Keratinocyte (primary cell): ENCODE results near the gene NCOA7. TPM values are rescaled to one million over a fixed set of nuclear protein-coding genes. Genes with fewer than 3 reads are reported as not detected.

Source experiments
- DNase-seq: peaks from one replicate; pipeline ENCODE4 v3.0.0-alpha.2; 2011; ENCODE audit warnings: low read depth, missing footprints, low spot score
- FAIRE-seq: peaks from 2 replicates; lab custom pipeline; 2011; peaks lifted over from hg19 to GRCh38; lab: Jason Lieb, UNC
- H2AFZ ChIP-seq: 2 replicates; pipeline ENCODE4 v1.6.0; 2012; ENCODE audit warnings: low read length, control low read depth, inconsistent platforms; ENCODE audit not compliant: control insufficient read depth
- H3K27ac ChIP-seq: 2 replicates; pipeline ENCODE4 v1.5.1; 2011; ENCODE audit warnings: low read length; ENCODE audit not compliant: control insufficient read depth, insufficient read depth
- H3K27me3 ChIP-seq: 3 replicates; pipeline ENCODE4 v1.6.0; 2011; ENCODE audit warnings: low read length; ENCODE audit not compliant: control insufficient read depth, insufficient read depth; ENCODE audit errors: extremely low read depth
- H3K36me3 ChIP-seq, 2 experiments: 2 replicates in 1 of 2; 3 replicates in 1 of 2; pipeline ENCODE4 v1.5.1; 2011; ENCODE audit warnings: low read length in 2 of 2, mild to moderate bottlenecking in 1 of 2; ENCODE audit not compliant: control insufficient read depth in 2 of 2, insufficient read depth in 2 of 2; ENCODE audit errors: extremely low read depth in 1 of 2
- H3K4me1 ChIP-seq: 3 replicates; pipeline ENCODE4 v1.5.1; 2011; ENCODE audit warnings: low read length; ENCODE audit not compliant: control insufficient read depth, insufficient read depth; ENCODE audit errors: extremely low read depth
- H3K4me2 ChIP-seq: 3 replicates; pipeline ENCODE4 v1.6.0; 2011; ENCODE audit warnings: low read depth, low read length; ENCODE audit not compliant: control insufficient read depth, insufficient read depth; ENCODE audit errors: extremely low read depth
- H3K4me3 ChIP-seq, 3 experiments: fragments of 200-600 bp in 1 of 3; sonication (generic) in 1 of 3; 2 replicates in 2 of 3; 3 replicates in 1 of 3; pipeline ENCODE4 v1.5.1; 2011 to 2016; ENCODE audit warnings: low read length in 3 of 3, mild to moderate bottlenecking in 3 of 3, control low read depth in 2 of 3, inconsistent platforms in 1 of 3, low read depth in 1 of 3, mixed read lengths in 1 of 3, mixed run types in 1 of 3, moderate library complexity in 1 of 3; ENCODE audit not compliant: control insufficient read depth in 2 of 3, insufficient read depth in 2 of 3; ENCODE audit errors: extremely low read depth in 1 of 3
- H3K79me2 ChIP-seq: 2 replicates; pipeline ENCODE4 v1.6.0; 2012; ENCODE audit warnings: low read length; ENCODE audit not compliant: control insufficient read depth, insufficient read depth
- H3K9ac ChIP-seq: 3 replicates; pipeline ENCODE4 v1.6.0; 2011; ENCODE audit warnings: low read length; ENCODE audit not compliant: control insufficient read depth, insufficient read depth; ENCODE audit errors: extremely low read depth
- H3K9me1 ChIP-seq: 3 replicates; pipeline ENCODE4 v1.6.0; 2011; ENCODE audit warnings: low read length; ENCODE audit not compliant: control insufficient read depth, insufficient read depth; ENCODE audit errors: extremely low read depth
- H3K9me3 ChIP-seq: 2 replicates; pipeline ENCODE4 v1.5.1; 2012; ENCODE audit warnings: low read depth, low read length; ENCODE audit not compliant: control insufficient read depth
- H4K20me1 ChIP-seq: 3 replicates; pipeline ENCODE4 v1.6.0; 2011; ENCODE audit warnings: low read length; ENCODE audit not compliant: control insufficient read depth, insufficient read depth; ENCODE audit errors: extremely low read depth
- CTCF ChIP-seq, 3 experiments: IDR thresholded peaks in 1 of 3; conservative IDR thresholded peaks in 1 of 3; optimal IDR thresholded peaks in 1 of 3; 2 replicates in 2 of 3; 3 replicates in 1 of 3; pipeline versions ENCODE3 to v1.5.1; 2011; ENCODE audit warnings: low read length in 3 of 3, mild to moderate bottlenecking in 3 of 3, moderate library complexity in 2 of 3, control low read depth in 1 of 3, inconsistent platforms in 1 of 3; ENCODE audit not compliant: insufficient read depth in 2 of 3; ENCODE audit errors: extremely low read depth in 1 of 3
- EZH2 ChIP-seq: IDR thresholded peaks from one replicate; pipeline ENCODE4 v1.6.1; 2012; ENCODE audit warnings: inconsistent platforms, mild to moderate bottlenecking, low read length, moderate library complexity
- dilution Hi-C: fragments of 300-500 bp; cut with MboI; formaldehyde crosslinking; loops from one replicate; pipeline ENCODE4 v1.7.0; 2020; ENCODE audit warnings: low sequenced_read_pairs; ENCODE audit not compliant: extremely low pct_ligation_motif_present
- polyA plus RNA-seq, 5 experiments: library from polyadenylated mRNA; depleted of rRNA in 3 of 5; stranded (reverse) in 3 of 5; stranded (forward) in 1 of 5; unstranded in 1 of 5; fragments of >200 nt; gene quantifications; 1 replicate in 1 of 5; 2 replicates in 3 of 5; 3 replicates in 1 of 5; pipeline versions ENCODE4 v1.2.1 to v1.2.3, GENCODE V29; 2011 to 2012; ENCODE audit warnings: missing spikeins in 2 of 5, low read depth in 1 of 5, low replicate concordance in 1 of 5

NCOA7 gene
- polyA plus RNA-seq, 1 donor (not counting 4 experiments of a cell fraction or from before 2014, with no cell fraction given): 20.5 TPM

GRCh38 chr6:125923366-125923877 lies 132.7 kb downstream of the NCOA7 start:
- Histone ChIP-seq H3K9ac (no peak overlapping the region), H3K9me3 (no peaks in the 10 kb centered on the region), H3K27ac (peak overlapping the region; percentile 42), H3K27me3 (no peaks in the 10 kb centered on the region), H3K4me1 (peaks cover 29% of the 10 kb centered on the region), H3K9me1 (no peaks in the 10 kb centered on the region), H3K4me2 (peak overlapping the region; percentile 61), H3K36me3 (peaks cover 4 to 23% of the 10 kb centered on the region in 2 experiments), H3K4me3 (no peak overlapping the region), H4K20me1 (no peaks in the 10 kb centered on the region), H3K79me2 (no peaks in the 10 kb centered on the region), H2AFZ (no peak overlapping the region)
- dilution Hi-C loops: no loop called here
- DNase-seq (no peak), FAIRE-seq (peak; percentile 67)
- TF ChIP-seq CTCF (optimal IDR thresholded peaks at IDR 0.05 in 1 of 3, IDR thresholded peaks at IDR 0.05 in 1 of 3, conservative IDR thresholded peaks at IDR 0.05 in 1 of 3; ENCODE audit: extremely low read depth in 1 of 3, insufficient read depth in 2 of 3, low read length in 3 of 3) (no peak), EZH2 (no peak)

- H3K9ac ChIP-seq: no peak overlapping the region
- H2AFZ ChIP-seq: no peak overlapping the region
- peak; percentile 95 for FAIRE-seq
- peak; percentile 64 for DNase-seq
- H3K27me3 ChIP-seq: no peaks in the 10 kb centered on the region
- H3K9me3 ChIP-seq: no peaks in the 10 kb centered on the region
- peak overlapping the region; percentile 61 for H3K4me2 ChIP-seq
- peaks cover 26% of the 10 kb centered on the region for H3K4me1 ChIP-seq
- dilution Hi-C loops: no loop called here
- TF ChIP-seq CTCF (optimal IDR thresholded peaks at IDR 0.05 in 1 of 3, IDR thresholded peaks at IDR 0.05 in 1 of 3, conservative IDR thresholded peaks at IDR 0.05 in 1 of 3; ENCODE audit: extremely low read depth in 1 of 3, insufficient read depth in 2 of 3, low read length in 3 of 3) (no peak), EZH2 (no peak)
- peak overlapping the region; percentile 42 for H3K27ac ChIP-seq
- no peaks in the 10 kb centered on the region for H3K79me2 ChIP-seq
- no peaks in the 10 kb centered on the region for H4K20me1 ChIP-seq
- H3K4me3 ChIP-seq: no peak overlapping the region
- H3K9me1 ChIP-seq: no peaks in the 10 kb centered on the region
- H3K36me3 ChIP-seq: peaks cover 4 to 25% of the 10 kb centered on the region in 2 experiments
Measured at GRCh38 chr6:125924169-125924568, 133.4 kb downstream of the NCOA7 start.
